COLO668 (cell line): Measurements from ENCODE around the gene ZNF207.
"Not testable (repeated sequence)": the region's sequence is repeated elsewhere in the genome, so short reads cannot be mapped to it uniquely, and the experiment has no call there.

ENCODE experiments used
- DNase-seq: peaks from one replicate; lab custom pipeline; 2025; ENCODE audit not compliant: unreplicated experiment; lab: John Stamatoyannopoulos, UW

Gene ZNF207

DNA sequence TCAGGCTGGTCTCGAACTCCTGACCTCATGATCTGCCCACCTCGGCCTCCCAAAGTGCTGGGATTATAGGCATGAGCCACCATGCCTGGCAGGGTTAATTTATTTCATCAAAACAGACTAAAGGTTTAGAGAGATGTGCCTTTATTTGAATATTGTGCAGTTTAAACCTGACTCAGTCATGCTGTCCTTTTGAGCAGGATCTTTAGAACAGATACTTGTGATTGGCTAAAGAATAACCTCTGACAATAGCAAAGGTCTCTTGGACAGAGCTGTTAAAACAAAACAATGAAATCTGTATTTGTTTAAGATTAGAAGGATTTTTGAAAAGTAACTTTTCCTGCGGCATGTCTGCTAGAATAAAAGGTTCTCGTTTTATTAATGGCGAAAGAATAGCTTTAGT lies 36.0 kb downstream of the ZNF207 start:
- no peak for DNase-seq

DNA sequence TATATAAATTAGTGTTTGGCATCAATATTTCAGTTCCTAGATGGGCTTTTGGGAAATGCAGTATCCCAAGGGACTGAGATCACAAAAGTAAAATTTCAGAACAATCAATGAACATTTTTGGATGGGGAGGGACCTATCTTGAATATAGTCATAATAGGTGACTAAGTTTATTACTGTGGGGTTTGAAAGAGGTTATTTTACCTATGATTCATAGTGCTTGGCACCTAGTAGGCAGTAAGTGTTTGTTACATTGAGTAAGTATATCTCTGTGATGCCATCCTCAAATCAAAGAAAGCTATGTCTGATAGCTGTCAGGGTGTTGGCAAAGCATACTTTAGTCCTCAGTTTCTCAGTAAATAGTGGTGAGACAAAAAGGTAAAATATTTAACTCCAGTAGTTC lies 36.9 kb downstream of the ZNF207 start:
- no peak for DNase-seq

DNA sequence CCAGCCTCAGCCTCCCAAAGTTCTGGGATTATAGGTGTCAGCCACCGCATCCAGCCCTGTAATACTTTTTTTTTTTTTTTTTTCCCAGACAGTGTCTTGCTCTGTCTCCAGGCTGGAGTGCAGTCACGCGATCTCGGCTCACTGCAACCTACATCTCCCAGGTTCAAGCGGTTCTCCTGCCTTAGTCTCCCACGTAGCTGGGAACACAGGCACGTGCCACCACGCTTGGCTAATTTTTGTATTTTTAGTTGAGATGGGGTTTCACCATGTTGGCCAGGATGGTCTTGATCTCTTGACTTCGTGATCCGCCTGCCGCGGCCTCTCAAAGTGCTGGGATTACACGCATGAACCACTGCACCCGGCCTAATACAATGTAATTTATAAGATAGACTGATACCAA lies 38.2 kb downstream of the ZNF207 start:
- not testable (repeated sequence) for DNase-seq

DNA sequence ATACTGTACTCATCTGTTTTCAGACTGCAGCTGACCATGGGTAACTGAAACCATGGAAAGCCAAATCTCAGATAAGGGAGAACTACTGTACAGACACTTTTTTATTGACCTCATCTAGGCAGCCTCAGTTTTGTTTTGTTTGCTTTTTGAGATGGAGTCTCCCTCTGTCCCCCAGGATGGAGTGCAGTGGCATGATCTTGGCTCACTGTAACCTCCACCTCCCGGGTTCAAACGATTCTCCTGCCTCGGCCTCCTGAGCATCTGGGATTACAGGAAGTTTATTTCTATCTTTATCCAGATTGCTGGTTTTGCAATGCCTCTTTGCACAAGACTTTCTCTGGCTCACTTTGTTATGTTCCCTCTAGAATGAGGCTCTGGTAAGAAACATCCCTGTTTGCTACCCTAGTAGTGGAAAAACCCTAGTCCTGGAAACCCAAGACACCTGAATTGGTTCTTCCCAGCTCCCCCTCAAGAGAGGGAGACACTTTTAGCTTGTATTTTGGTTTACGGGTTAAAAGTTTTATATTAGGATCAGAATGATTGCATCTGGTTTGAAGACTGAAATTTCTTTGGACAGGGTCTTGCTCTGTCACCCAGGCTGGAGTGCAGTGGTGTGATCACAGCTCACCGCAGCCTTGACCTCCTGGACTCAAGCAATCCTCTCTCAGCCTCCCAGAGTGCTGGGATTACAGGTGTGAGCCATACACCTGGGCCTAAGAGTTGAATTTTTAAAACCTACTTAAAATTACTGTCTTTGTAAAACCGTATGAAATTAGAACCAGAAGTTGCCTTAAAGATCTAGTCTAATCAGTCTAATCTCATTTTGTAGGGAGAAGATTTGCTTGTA lies 38.9 kb downstream of the ZNF207 start:
- no peak for DNase-seq

DNA sequence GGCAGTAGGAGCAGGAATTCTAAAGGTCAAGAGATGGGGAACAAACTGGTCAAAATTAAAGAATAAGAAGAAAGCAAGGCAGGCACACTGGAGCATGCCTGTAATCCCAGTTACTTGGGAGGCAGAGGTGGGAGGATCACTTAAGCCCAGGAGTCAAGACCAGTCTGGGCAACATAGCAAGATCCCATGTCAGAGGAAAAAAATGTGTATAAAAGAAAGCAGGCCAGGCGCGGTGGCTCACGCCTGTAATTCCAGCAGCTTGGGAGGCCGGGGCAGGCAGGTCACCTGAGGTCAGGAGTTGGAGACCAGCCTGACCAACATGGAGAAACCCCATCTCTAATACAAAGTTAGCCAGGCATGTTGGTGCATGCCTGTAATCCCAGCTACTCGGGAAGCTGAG lies 43.9 kb downstream of the ZNF207 start:
- no peak for DNase-seq

DNA sequence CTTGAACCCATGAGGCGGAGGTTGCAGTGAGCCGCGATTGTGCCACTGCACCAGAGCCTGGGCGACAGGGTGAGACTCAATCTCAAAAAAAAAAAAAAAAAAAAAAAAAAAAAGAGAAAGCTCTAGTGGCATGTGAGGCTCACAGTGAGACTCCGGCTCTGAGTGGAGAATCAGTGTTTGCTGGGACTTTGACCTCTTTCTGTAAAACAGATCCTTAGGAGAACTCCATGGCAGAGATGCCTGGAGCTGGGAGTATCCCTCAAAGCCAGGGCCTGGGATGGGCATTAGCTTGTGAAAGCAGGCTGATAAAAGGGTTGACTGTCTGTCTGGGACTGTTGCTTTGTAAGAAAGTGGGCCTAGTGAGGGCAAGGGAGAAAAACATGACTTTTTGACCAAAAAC lies 46.4 kb downstream of the ZNF207 start:
- no peak for DNase-seq

DNA sequence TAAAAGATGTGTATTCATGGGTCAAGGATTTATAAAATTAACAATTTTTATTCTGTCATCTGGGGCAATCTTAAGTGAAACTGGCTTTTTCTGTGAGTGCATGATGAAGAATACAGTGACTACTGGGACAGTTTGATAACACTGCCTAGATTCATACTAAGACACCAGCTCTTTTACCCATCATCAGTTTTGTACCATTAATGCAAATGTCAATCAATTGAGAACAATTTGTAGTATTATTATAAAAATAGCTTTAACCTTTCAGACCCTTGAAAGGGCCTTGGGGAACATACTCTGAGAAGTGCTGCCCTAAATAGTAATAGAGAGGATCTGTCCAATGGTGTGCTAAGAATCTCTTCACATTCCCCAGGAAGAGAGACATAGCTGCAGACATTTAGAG lies 49.0 kb downstream of the ZNF207 start:
- no peak for DNase-seq

DNA sequence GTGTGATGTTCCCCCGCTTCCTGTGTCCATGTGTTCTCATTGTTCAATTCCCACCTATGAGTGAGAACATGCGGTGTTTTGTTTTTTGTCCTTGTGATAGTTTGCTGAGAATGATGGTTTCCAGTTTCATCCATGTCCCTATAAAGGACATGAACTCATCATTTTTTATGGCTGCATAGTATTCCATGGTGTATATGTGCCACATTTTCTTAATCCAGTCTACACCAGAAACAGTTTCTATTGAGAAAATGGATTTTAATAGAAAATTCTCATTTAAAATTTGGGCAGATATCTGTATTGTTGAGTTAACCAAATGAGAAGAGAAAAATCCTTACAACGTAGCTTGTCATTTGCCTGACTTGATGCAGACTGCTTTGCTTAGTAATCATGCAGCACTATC lies 60.1 kb downstream of the ZNF207 start:
- not testable (repeated sequence) for DNase-seq

DNA sequence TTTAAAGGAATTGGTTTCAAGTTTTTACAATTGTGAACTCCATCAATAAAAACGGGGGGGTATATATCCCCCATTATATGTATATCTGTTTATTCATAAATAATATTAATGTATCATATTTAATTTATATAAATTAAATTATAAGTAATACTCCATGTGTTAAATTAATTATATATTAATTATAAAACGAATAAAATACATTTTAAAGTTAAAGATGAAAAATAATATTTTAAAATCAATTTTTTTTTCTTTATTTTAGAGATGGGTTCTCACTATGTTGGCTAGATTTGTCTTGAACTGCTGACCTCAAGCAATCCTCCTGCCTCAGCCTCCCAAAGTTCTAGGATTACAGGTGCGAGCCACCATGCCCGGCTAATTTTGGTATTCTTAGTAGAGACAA lies 76.9 kb downstream of the ZNF207 start:
- no peak for DNase-seq

DNA sequence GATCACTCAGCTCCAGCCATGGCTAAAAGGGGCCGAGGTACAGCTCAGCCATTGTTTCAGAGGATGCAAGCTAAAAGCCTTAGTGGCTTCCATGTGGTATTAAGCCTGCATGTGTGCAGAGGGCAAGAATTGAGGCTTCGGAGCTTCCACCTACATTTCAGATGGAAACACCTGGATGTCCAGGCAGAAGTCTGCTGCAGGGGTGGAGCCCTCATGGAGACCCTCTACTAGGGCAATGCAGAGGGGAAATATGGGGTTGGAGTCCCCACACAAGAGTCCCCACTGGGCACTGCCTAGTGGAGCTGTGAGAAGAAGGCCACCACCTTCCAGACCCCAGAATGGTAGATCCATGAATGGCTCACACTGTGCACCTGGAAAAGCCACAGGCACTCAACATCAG lies 79.6 kb downstream of the ZNF207 start:
- no peak for DNase-seq
